HG03354 (cell line): ENCODE measurements around the gene PRLR.

Experiments
- ATAC-seq: cut with Tn5 transposase; IDR thresholded peaks from one replicate; pipeline ENCODE4 v1.9.1; 2021; ENCODE audit warnings: mild to moderate bottlenecking; ENCODE audit not compliant: unreplicated experiment, poor library complexity, severe bottlenecking

PRLR gene

DNA sequence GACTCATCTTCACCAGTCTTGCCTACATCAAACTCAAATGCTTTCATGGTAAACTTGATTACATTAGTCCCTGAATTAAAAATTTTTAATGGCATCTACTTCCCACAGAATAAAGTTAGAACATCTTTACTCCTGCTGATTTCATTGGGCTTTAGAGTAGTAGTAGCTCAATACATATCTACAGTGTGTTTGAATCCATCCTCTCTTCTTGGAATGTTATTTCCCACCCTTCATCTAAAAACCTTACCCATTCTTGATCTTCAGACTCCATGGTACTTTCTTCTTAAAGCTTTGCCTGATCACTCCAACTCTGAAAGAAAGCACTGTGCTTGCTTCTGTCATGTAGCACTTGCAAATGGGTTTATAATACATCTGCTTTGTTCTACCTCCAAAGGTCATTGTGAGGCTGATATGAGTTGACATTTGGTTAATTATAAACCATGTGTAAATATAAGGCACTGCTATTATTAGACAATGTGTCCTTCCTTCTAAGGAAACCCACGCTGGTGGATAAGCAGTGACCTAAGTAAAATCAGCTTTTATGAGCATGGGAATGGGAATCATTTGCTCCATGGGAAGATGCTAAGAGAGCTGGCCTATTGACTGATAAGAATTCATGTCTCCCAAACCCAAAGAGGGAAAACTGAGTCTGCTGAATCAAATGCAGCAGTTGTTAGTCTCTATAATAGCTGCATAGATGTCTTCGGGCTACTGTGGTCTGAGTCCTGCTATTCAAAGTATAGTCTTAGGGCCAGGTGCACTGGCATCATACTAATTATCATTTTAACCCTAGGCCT is 7.5 kb upstream of the PRLR start:
- peak; percentile 93 for ATAC-seq

DNA sequence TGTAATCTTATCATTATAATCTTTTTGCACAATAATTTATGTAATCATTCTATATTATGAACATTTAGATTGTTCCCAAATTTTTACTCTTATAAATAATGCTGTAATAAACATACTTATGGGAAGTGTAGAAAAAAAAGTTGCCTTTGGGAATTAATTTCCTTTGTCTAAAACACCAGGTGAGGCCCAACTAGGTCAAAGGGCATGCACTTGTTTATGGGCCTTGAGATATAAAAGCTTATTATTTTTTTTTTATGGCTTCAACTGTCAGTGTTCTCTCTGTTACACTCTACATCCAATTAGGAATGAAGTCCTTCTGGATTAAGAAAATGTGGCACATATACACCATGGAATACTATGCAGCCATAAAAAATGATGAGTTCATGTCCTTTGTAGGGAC is 6.5 kb upstream of the PRLR start:
- ATAC-seq: no peak

DNA sequence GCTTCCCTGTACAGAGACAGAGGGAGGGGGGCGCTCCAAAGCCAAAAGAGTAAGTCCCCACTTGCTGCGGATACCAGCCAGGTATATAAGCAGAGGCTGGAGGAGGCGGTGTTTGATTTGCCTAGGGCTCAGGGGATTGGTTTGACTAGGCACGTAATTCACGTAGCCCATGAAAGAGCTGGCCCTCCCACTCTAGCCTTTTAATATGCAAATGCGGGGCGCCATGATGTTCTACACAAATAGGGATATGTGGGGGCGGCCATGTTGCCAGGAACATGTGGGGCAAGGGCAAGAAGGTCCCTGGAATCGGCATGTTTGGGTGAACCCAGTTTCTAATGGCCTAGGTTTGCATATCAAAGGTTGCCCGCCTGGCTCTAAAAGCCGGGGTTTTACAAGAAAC is 3.3 kb upstream of the PRLR start:
- ATAC-seq: no peak

DNA sequence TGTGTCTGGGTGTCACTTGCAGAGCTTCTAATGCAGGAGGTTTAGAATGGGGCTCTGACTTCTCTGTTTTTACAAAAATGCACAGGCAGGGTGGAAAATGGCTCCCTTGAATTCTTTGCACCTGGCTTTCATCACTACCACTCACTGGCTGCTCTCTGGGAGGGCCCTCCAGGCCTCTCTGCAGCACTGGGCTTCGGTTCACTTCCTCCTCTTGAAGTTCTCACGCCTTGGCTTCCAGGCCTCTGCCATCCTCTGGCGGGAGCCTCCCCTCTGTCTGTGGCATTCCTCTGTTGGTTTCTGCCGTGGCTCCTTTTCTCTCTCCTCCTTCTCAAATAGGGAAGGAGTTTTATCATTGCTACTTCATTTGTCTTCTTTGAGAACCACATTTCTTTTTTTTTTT is 2.8 kb upstream of the PRLR start:
- no peak for ATAC-seq

DNA sequence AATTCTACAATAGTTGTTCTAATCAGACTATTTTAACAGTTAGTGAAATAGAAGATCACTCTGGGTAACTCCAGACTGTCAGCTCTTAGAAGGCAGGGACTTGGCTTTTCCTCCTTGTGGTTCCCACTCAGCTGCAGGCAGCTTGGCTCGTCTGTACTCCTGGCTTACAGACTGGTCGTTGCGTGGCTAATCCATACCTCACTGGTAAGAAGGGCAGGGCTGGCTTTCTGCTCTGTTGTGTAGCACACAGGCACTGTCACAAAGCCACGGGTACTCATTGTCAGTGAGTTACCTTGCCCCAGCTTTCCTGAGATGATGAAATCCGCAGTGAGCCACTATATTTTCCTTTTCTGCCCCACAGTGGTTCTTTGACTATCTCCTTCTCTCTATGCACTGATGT is 1.8 kb upstream of the PRLR start:
- ATAC-seq: no peak

DNA sequence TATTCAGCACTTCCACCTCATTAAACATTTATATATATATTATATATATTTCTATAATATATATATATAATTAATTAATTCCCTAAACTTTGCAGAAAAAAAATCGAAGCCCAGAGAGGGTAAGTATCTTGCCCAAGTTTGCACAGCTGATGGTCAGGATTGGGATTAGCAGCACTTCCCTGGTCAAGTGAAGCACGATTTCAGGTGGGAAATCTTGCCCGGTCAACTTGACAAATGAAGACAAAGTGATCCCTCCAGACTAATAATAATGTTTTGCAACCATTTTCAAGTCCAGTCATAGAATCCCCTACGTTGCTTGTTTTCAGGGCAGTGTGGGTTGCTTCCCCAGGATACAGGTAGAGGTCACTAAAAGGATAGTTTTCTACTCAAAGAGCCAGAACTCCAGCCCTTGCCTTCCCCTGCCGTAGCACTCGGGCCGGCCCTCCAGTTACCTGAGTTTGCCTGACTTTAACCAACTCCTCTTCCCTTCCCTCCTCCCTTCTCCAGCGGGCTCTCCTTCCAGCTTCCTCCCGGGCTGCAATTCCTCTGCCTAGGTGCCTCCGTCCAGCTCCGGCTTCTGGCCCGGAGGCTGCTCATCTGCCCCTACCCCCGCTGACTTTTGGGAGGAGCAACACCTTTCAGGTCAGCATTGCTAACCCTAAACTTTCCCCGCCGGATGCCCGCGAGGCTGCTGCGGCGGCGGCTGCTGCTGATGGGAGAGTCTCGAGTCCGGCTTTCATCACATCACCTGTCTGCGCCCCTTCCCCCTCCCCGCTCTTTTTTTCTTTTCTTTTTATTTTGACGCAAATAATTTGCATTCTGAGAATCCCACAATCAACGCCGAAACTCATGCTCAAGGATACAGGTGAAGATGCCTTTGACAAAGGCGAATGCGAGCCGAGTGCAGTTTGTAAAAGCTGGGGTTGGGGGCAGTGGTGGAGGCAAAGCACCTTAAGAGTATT is 930 bp downstream of the PRLR start:
- peak; percentile 70 for ATAC-seq

DNA sequence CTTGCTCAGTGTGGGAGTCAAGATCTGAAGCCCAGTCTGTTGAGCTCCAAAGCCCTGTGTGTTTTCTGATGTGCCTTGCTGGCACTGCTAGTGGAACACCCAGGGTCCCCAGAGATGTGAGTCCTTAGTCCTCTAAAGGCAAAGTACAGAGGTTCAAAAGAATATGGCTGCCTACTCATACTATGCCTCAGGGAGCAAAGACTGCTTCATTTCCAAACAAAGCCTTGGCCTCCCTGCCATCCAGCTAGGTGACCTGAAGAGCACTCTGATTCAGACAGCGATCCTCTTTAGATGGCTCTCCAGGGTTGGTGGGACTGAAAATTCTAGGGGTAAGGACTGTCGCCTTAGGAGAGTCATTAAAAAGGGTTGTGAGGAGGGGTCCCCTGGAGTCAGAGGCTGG is 2.0 kb downstream of the PRLR start:
- no peak for ATAC-seq

DNA sequence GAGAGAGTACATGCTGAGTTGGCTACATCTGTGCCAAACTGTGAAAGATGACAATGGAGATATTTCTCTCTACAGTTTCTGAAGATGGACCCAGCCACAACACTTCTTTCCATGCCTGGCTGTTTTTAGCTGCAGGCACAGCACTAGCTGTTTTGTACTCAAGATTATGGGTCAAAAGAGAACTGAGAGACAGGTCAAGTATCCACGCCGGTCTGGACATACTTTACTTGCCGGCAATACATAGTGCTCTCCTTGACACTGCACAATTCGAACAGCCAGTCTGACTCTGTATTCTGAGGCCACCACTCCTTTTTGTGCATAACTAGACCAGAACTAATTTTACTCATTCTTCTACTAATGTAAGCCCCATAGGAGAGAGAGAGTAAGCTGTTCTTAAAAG is 2.6 kb downstream of the PRLR start:
- no peak for ATAC-seq

DNA sequence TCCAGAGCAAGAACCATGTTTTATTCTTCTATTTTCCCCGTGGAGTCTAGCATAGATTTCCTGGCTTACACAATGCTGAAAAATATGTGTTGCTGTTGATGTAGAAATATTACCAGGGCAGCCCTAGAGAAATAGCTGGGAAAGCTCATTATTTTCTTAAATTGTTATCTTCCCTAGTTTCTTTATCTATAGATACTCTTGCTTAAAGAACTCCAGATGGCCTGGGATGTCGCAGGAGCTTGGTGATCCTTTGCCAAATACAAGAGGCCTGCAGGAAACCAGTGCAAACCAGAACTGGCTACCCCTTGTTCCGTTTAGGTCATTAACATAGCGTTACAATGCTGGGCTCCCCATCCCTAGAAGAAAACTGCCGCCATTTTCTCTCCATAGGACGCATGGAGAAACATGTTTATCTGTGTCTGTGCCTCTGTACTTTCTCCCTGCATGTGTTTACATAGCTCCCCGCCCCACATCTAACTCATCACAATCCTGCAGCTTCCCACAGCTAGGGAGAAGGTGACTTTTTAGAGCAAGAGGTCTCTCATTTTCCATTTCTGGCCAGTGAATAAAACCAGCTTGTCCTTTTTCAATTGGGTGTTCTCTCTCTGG is 6.4 kb downstream of the PRLR start:
- no peak for ATAC-seq

DNA sequence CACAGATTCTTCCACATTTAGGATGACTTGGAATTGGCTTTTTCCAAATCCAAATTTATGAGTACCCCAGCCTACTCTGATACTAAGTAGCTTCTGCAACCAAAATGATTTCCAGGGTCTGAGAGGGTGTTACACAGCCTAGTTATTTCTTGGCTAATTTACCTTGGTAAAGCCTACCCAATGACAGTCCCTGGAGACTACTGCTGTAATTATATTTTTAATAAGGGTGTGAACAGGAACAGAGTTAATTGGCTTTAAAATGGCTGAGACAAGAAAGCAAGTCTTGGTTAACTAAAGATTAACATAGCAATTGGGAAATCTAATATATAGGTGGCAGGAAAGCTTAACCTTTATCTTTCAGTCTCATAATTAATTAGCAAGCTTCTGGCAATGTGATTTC is 9.3 kb downstream of the PRLR start:
- ATAC-seq: no peak

DNA sequence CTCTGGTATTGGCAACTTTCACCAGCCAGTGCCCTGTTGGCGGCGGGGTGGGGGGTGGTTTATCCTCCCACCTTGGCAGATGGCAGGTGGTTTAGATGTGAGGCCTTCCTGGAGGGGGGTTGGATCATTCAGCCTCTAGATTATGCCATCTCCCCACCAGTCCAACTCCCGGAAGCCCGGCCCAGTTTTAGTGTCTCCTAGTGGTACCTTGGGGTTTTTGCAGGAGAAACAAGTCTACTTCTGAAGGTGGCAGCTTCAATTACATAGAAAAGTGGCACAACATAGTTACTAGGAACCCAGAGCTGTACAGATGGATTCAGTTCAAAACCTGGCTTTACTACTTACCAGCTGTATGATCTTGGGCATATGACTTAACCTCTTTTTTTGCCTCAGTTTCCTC is 11.3 kb downstream of the PRLR start:
- ATAC-seq: no peak

DNA sequence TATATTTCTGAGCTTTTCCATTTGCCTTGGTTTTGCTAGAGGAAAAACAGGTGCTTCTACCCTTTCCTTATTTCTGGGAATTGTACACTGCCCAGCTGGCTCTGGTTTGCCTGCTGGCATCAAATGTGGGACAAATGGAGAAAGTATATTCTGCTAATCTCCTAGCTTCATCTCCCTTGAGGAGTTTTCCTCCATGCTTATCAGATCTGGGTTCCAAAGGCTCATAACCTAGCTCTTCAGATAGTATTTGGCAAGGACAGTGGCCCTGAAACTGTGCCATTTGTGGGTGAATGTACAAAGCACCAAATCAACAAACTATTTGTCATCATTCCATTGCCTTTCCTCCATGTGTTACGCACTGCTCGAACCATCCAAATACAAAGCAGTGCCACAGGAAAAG is 16.2 kb downstream of the PRLR start:
- ATAC-seq: no peak

DNA sequence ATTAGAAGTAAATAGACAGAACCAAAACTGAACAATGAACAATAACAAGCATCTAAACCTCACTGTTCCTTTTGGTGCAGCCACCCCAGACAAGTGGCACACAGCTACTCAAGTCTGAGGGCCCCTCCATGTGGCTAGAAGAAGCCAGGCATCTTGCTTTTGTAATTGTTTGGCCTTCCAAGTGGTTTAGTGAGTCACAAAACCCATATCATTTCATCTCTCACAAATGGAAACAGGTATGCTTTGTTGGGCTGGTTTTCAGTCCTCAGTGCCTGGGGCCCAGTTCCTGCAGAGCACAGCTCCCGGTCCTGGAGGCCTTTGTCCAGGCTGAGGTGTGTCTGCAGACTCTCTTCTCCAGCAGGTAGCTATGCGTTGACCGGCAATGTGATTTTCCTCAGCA is 16.7 kb downstream of the PRLR start:
- no peak for ATAC-seq

DNA sequence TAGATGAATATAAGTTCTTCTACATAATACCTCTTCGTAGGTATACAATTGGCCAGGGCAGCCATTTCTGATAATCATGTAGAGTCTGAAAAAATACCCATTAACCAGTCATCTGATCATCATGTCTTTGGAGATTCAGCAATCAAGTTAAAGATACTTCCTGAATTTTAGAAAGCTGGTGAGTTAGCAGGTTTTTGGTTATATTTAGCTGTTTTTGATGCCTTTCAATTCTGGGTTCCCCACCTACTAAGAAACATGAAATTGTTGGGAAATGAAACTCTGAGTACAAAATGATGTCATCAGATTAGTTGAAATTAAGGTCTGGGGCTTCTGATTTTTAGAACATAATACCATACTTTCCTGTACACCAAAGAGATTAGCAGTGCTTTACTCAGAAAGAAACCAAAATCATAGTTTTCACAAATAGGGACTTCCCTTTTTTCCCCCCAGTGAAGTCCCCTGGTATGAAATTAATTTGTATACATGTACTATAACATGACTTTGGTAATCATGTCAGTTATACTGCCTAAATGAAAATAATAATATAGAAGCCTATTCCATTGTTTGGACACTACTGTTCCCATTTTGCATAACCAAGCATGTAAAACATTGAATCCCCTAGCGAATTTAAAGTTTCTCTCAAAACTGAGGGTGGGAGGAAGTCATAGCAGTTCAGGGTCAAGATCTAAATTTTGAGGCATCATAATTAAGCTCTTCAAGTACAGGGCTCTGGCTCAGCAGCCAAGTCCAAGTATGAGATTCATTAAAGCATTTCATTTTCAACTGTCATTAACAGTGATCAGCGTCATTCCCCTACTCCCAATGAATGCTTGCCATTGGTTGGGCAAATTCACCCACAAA is 17.9 kb downstream of the PRLR start:
- peak; percentile 85 for ATAC-seq

DNA sequence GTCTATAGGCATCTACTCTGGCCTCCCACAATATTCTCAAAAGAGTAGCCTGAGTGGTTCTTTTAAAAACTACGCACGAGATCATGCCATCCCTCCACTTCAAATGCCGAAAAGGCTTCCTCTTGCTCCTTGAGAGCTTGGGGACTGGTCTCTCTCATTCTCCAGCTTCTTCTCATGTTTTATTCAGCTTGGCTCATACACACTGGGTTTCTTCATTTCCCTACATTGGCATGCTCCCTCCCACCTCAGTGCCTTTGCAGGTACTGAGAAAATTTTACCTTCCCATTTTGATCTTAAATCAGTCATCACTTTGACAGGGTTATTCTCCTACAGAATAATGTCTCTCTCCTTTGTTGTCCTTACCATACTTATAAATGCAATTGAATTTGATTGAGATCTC is 20.4 kb downstream of the PRLR start:
- ATAC-seq: no peak

DNA sequence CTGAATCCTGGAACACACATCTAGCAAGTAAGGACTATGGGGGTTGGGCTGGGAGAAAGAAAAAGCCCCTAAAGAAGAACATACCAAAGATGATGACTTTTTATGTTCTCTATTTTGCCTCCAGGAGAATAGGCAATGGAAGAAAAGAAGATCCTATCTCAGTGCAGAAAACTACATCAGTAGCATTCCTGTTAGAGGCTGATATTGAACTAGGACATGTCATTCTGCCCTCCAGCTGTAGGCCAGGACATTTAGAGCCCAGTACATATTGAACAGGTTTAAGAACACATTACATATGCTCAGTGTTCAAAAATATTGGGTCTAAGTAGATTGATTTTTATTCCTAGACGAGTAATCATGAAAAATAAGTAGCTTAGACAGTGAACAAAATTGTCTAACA is 24.7 kb downstream of the PRLR start:
- ATAC-seq: no peak

DNA sequence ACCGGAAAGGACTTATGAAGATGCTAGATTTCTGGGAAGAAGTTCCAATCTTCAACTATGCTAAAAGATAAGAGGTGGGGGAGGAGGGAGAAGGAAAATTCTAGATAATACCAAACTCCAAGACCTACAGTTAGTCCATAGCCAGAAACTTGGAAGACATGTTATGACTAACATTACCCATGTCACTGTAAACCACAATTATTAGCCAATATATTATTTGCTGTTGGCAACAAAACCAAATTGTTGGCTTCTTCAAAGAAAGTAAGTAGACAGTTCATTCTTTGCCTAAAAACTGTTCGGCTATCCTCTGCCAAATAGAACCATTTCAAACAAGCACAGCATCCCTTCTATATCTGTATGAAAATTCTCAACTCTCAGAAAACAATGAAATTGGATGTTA is 25.1 kb downstream of the PRLR start:
- no peak for ATAC-seq

DNA sequence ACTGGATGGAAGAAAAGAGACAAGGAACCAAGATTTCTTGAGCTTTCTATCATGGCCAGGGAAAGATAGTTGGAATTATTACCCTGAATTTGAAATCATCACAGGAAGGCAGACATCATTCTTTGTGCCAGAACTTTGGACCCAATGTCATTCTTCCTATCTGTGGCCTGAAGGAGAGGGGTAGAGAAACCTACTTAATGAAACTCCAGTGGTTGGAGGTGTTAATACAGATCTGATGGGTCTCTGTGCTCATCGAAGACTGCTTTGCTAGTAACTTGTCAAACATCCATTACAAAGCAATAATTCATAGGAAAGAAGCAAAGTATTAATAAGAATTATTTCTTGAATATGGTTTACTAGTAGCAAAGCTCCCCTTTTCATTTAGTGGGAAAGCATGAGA is 26.9 kb downstream of the PRLR start:
- ATAC-seq: no peak

DNA sequence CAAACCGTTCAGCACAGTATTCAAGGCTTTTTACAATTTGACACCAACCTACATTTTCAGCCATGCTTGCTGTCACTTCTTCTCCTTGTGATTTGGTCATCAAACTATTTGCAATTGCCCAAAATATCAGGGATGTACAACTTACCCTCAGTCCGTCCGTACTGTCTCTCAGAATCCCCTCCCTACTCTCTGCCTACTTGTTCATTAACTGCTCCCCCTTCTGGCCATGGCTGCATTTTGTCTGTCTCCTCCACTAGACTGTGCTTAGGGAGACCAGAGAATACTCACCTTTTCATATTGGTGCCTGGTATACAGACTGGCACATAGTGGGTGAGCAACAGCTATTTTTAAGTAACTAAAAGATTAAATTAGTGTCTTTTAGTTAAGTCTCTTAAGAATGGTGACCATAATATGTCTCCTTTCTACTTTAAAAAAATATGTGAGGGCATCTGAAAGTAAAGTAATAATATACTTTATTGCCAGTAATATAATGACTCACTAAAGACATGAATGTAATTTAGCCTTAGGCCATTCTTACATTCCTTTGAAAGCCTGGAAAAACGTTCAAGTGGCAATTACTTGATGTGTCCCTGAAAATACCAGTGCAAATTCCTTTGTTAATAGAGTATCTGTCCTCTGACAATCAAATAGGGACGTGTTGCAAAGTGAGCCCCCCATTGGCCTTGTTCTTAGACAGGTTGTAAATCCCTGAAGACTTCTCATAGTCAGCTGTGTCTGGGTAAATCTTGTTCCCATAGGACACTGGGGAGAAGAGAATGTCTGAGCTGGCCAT is 27.8 kb downstream of the PRLR start:
- ATAC-seq: peak; percentile 84
